Transverse colon (tissue), 4 donors: ENCODE data around the gene MORN4. TPM values are rescaled to one million over a fixed set of nuclear protein-coding genes. Genes with fewer than 3 reads are reported as not detected.
A peak's percentile ranks its signal among the peaks of the same experiment; 100 is the strongest.

Experiments used
- DNase-seq: peaks from one replicate; pipeline ENCODE4 v3.0.0-alpha.2; 2019
- H3K27ac ChIP-seq, 4 donors: fragments of 200-600 bp; sonication (generic); 2 replicates each; pipeline ENCODE4 v1.5.1; 2016 to 2018; ENCODE audit warnings: inconsistent platforms in 4 of 4
- H3K27me3 ChIP-seq: fragments of 200-600 bp; sonication (generic); 2 replicates; pipeline ENCODE4 v1.5.1; 2017; ENCODE audit warnings: inconsistent platforms
- H3K36me3 ChIP-seq, 4 donors: fragments of 200-600 bp; sonication (generic); 2 replicates each; pipeline ENCODE4 v1.5.1; 2017 to 2019; ENCODE audit warnings: inconsistent platforms in 4 of 4
- H3K4me1 ChIP-seq, 4 donors: fragments of 200-600 bp; sonication (generic); 2 replicates each; pipeline ENCODE4 v1.5.1; 2017 to 2020; ENCODE audit warnings: inconsistent platforms in 4 of 4
- H3K4me3 ChIP-seq, 4 donors: fragments of 200-600 bp; sonication (generic); 1 replicate in 1 of 4; 2 replicates in 3 of 4; pipeline versions ENCODE4 v1.5.1 to v1.6.1; 2017 to 2019; ENCODE audit warnings: inconsistent platforms in 4 of 4
- H3K9me3 ChIP-seq, 2 donors: fragments of 200-600 bp; sonication (generic); 2 replicates each; pipeline ENCODE4 v1.5.1; 2017 to 2019; ENCODE audit warnings: inconsistent platforms in 2 of 2
- CTCF ChIP-seq, 5 experiments: fragments of 200-600 bp in 3 of 5; fragments of 450-650 bp in 2 of 5; sonication (generic) in 3 of 5; IDR thresholded peaks; 1 replicate in 2 of 5; 2 replicates in 3 of 5; pipeline ENCODE4 v1.5.1; 2016 to 2017; ENCODE audit warnings: antibody characterized with exemption in 5 of 5, inconsistent platforms in 3 of 5, mild to moderate bottlenecking in 2 of 5, moderate library complexity in 1 of 5
- EP300 ChIP-seq: sonication (generic); formaldehyde crosslinking; IDR thresholded peaks from one replicate; pipeline ENCODE4 v1.6.1; 2017; ENCODE audit warnings: antibody characterized with exemption, low read depth
- POLR2A ChIP-seq: fragments of 450-650 bp; IDR thresholded peaks from one replicate; pipeline ENCODE4 v1.6.1; 2016; ENCODE audit warnings: antibody characterized with exemption, mild to moderate bottlenecking, moderate library complexity
- POLR2AphosphoS5 ChIP-seq, 3 donors: sonication (generic); formaldehyde crosslinking; IDR thresholded peaks; one replicate each; pipeline ENCODE4 v1.6.1; 2016; ENCODE audit warnings: antibody characterized with exemption in 3 of 3
- WGBS, 2 donors: methylation state at CpG; one replicate each; pipeline ENCODE4 v1.1.5; 2018; ENCODE audit warnings: low coverage in 1 of 2; 5-methylcytosine and 5-hydroxymethylcytosine counted together
- in situ Hi-C, 4 donors: fragments of 200-750 bp; cut with MboI; loops; one replicate each; pipeline versions ENCODE4 v1.15.0 to v1.15.1; 2017; ENCODE audit warnings: low sequenced_read_pairs in 3 of 4, low pct_ligation_motif_present in 1 of 4, low pct_unique_long_range_greater_than_20kb in 1 of 4
- intact Hi-C: fragments of 100-400 bp; cut with DNase I; formaldehyde crosslinking; loops from one replicate; pipeline ENCODE4 v1.15.1; 2023; ENCODE audit warnings: low total_unique reads
- total RNA-seq, 4 donors: library from RNA; depleted of rRNA; stranded (reverse); fragments of >200 nt; gene quantifications; one replicate each; pipeline ENCODE4 v1.1.0, GENCODE V29; 2016

MORN4 gene
- total RNA-seq, 4 donors from 2014 or later, result 0.95 to 1.8 (median 0.96) TPM; not detected in 1

GRCh38 chr10:97631098-97631497 lies 2.2 kb downstream of the MORN4 start:
- TF ChIP-seq POLR2A, result no peak
- TF ChIP-seq CTCF (IDR thresholded peaks at IDR 0.05), result no peak
- TF ChIP-seq POLR2AphosphoS5 (IDR thresholded peaks at IDR 0.05), result no peak
- no peak for TF ChIP-seq EP300
- no peaks in the 10 kb centered on the region for H3K27me3 ChIP-seq
- peaks cover 0 to 12% (median 6%) of the 10 kb centered on the region in 4 donors for H3K4me1 ChIP-seq
- H3K36me3 ChIP-seq, result no peaks in the 10 kb centered on the region
- H3K9me3 ChIP-seq, result no peaks in the 10 kb centered on the region
- in situ Hi-C loops, result no loop called here
- no peak overlapping the region for H3K27ac ChIP-seq
- no peak for DNase-seq
- intact Hi-C loops, result no loop called here
- no peak overlapping the region for H3K4me3 ChIP-seq

- intact Hi-C loops (no loop called here), in situ Hi-C loops (no loop called here)
- no peaks in the 10 kb centered on the region for H3K9me3 ChIP-seq
- WGBS, 2 donors, result 87 to 93% methylated on average over 3 to 5 of the region's 5 CpGs
- peaks cover 0 to 12% (median 6%) of the 10 kb centered on the region in 4 donors for H3K4me1 ChIP-seq
- no peak for DNase-seq
- no peaks in the 10 kb centered on the region for H3K27me3 ChIP-seq
- no peak overlapping the region for H3K4me3 ChIP-seq
- H3K36me3 ChIP-seq, result no peaks in the 10 kb centered on the region
- no peak overlapping the region for H3K27ac ChIP-seq
- TF ChIP-seq EP300, result no peak
- no peak for TF ChIP-seq CTCF (IDR thresholded peaks at IDR 0.05)
- TF ChIP-seq POLR2A, result no peak
- no peak for TF ChIP-seq POLR2AphosphoS5 (IDR thresholded peaks at IDR 0.05)
Measured at GRCh38 chr10:97629289-97629688, 4.0 kb downstream of the MORN4 start.

- DNase-seq, result no peak
- peaks cover 0 to 7% (median 4%) of the 10 kb centered on the region in 4 donors for H3K4me1 ChIP-seq
- H3K27ac ChIP-seq, result peak overlapping the region in 1 of 4 donors; percentile 13
- H3K36me3 ChIP-seq, result no peaks in the 10 kb centered on the region
- no peaks in the 10 kb centered on the region for H3K27me3 ChIP-seq
- 72 to 83% methylated on average over 3 of the region's 3 CpGs for WGBS, 2 donors
- H3K9me3 ChIP-seq, result no peaks in the 10 kb centered on the region
- H3K4me3 ChIP-seq, result no peak overlapping the region
- in situ Hi-C loops, result no loop called here
- intact Hi-C loops, result no loop called here
- no peak for TF ChIP-seq POLR2AphosphoS5 (IDR thresholded peaks at IDR 0.05)
- TF ChIP-seq EP300, result no peak
- TF ChIP-seq POLR2A, result no peak
- no peak for TF ChIP-seq CTCF (IDR thresholded peaks at IDR 0.05)
Measured at GRCh38 chr10:97628228-97628627, 5.1 kb downstream of the MORN4 start.

GRCh38 chr10:97627731-97628130 lies 5.6 kb downstream of the MORN4 start:
- H3K36me3 ChIP-seq, result no peaks in the 10 kb centered on the region
- TF ChIP-seq CTCF (IDR thresholded peaks at IDR 0.05) (no peak), POLR2A (no peak), POLR2AphosphoS5 (IDR thresholded peaks at IDR 0.05) (no peak), EP300 (no peak)
- in situ Hi-C loops (no loop called here), intact Hi-C loops (no loop called here)
- WGBS, 2 donors, result 76 to 79% methylated on average over 3 to 4 of the region's 4 CpGs
- DNase-seq, result no peak
- H3K4me1 ChIP-seq, result peaks cover 0 to 6% (median 3%) of the 10 kb centered on the region in 4 donors
- no peaks in the 10 kb centered on the region for H3K9me3 ChIP-seq
- H3K27me3 ChIP-seq, result no peaks in the 10 kb centered on the region
- H3K27ac ChIP-seq, result peak overlapping the region in 1 of 4 donors; percentile 13
- no peak overlapping the region for H3K4me3 ChIP-seq
